ENCODE results near the gene LBX1. TPM values are rescaled to one million over a fixed set of nuclear protein-coding genes. Genes with fewer than 3 reads are reported as not detected.

The LBX1 gene
- total RNA-seq, 1 donor from 2014 or later: not detected

GRCh38 chr10:101219946-101220451 is 9.3 kb downstream of the LBX1 start:
- Histone ChIP-seq H3K4me1 (peaks cover 50% of the 10 kb centered on the region), H3K9me3 (no peaks in the 10 kb centered on the region), H3K27ac (no peak overlapping the region), H3K4me3 (no peak overlapping the region), H3K36me3 (no peaks in the 10 kb centered on the region), H3K27me3 (ENCODE audit: low read depth) (peaks cover 100% of the 10 kb centered on the region)
- TF ChIP-seq CTCF (IDR thresholded peaks at IDR 0.05): no peak
- DNase-seq (no peak), ATAC-seq (no peak)
- intact Hi-C loops (cut with DNase I): no loop called here

DNA sequence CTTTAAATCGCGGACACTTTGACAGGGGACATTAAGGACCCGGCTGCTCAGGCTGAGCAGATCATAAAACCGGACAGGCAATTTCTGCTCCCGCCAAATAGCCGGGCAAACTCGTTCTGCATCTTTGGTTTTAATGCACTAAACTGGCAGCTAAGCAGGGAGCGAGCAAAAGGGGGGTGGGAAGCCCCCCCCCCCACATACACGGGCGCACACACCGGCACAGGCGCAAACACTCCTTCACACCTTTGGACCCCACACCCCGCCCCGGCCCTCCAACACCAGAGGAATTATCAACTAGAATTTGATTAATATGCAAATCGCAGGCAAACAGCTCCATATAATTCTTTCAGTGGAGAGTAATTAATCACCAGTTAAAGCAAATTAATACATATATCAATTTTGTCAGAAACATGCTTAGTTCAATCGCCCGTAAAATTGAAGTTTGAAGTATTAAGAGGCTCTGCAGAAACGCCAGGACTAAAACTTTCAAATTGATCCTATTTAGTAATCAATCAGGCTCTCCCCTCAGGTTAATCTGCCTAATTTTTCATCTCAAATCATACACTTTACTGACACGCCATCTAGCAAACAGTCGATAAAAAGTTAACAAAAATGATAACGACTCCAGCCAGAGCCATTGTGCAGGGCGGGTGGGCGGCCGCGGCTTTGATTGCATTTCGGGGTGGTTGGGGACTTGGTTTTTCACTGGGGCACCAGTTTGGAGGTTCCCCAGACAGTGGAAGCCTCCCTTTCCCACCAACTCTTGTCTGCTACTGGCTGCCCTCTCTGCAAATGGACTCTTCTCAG is 9.9 kb downstream of the LBX1 start:
- H3K27me3 ChIP-seq (ENCODE audit: low read depth): peaks cover 100% of the 10 kb centered on the region
- DNase-seq: no peak
- intact Hi-C loops (cut with DNase I): no loop called here
- ATAC-seq: no peak
- H3K36me3 ChIP-seq: no peaks in the 10 kb centered on the region
- H3K4me3 ChIP-seq: no peak overlapping the region
- peaks cover 52% of the 10 kb centered on the region for H3K4me1 ChIP-seq
- TF ChIP-seq CTCF (IDR thresholded peaks at IDR 0.05): no peak
- H3K27ac ChIP-seq: no peak overlapping the region
- no peaks in the 10 kb centered on the region for H3K9me3 ChIP-seq

GRCh38 chr10:101218351-101219138 is 10.7 kb downstream of the LBX1 start:
- H3K27me3 ChIP-seq (ENCODE audit: low read depth): peaks cover 100% of the 10 kb centered on the region
- ATAC-seq: no peak
- intact Hi-C loops (cut with DNase I): no loop called here

DNA sequence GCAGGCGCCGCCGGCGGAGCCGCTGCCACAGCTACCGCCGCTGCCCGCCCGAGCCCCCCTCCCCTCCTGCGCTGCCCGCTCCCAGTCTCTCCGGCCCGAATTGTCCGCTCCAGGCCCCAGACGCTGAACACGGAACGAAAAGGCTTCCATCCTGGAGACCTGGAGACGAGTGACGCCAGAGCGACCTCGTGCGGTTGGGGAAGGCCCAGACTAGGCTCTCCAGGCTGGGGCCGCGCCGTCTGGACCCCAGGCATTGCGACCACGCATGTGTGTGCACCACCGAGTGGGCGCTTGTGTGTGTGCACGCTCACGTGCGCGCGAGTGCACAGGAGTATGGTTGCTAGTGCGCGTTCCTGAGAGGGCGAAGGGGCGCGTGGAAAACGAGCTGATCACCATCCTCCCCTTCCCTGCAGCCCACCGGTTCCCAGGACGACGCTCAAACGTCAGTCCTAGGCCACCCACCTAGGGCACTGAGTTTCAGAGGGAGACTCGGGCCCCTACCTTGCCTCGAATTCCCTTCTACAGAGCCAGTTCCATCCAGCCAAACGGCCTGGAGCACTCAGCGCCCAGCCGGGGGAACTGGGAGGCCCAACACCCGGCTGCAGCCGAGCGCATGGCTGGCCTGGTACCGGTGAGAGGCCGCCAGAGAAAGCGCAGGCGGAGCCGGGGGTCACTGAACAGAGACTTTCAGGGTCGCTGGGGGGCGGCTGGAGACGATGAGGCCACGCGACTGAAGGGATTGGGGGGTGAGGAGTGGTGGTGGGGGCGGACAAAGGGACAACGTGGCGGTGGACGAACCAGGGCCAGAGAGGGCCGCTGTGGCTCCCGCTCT is 11.6 kb downstream of the LBX1 start:
- H3K4me3 ChIP-seq: no peak overlapping the region

More at GRCh38 chr10:101218351-101219138, 10.7 kb downstream of the LBX1 start:
- DNase-seq: no peak
- peaks cover 56% of the 10 kb centered on the region for H3K4me1 ChIP-seq
- H3K9me3 ChIP-seq: no peaks in the 10 kb centered on the region
- H3K27ac ChIP-seq: no peak overlapping the region
- H3K4me3 ChIP-seq: no peak overlapping the region
- TF ChIP-seq CTCF (IDR thresholded peaks at IDR 0.05): no peak
- H3K36me3 ChIP-seq: no peaks in the 10 kb centered on the region

More for the DNA sequence above, 11.6 kb downstream of the LBX1 start:
- Histone ChIP-seq H3K4me1 (peaks cover 50% of the 10 kb centered on the region), H3K27me3 (ENCODE audit: low read depth) (peaks cover 100% of the 10 kb centered on the region), H3K9me3 (no peaks in the 10 kb centered on the region), H3K27ac (no peak overlapping the region), H3K36me3 (no peaks in the 10 kb centered on the region)
- DNase-seq: no peak
- intact Hi-C loops (cut with DNase I): no loop called here
- peak in 1 of 2 donors; percentile 24 for ATAC-seq
- peak; percentile 21 for TF ChIP-seq CTCF (IDR thresholded peaks at IDR 0.05)

Measured in lower lobe of right lung (tissue), 2 donors.